GM10847 (cell line): ENCODE results near the gene ING3.

ENCODE experiments used
- POLR2A ChIP-seq: IDR thresholded peaks from 2 replicates; pipeline ENCODE4 v1.6.1; 2011; ENCODE audit not compliant: insufficient read length; ENCODE audit errors: extremely low read depth

The ING3 gene

GRCh38 chr7:120979765-120980499 is 29.4 kb downstream of the ING3 start:
- TF ChIP-seq POLR2A, result no peak

GRCh38 chr7:120981117-120981516 is 30.5 kb downstream of the ING3 start:
- no peak for TF ChIP-seq POLR2A

DNA sequence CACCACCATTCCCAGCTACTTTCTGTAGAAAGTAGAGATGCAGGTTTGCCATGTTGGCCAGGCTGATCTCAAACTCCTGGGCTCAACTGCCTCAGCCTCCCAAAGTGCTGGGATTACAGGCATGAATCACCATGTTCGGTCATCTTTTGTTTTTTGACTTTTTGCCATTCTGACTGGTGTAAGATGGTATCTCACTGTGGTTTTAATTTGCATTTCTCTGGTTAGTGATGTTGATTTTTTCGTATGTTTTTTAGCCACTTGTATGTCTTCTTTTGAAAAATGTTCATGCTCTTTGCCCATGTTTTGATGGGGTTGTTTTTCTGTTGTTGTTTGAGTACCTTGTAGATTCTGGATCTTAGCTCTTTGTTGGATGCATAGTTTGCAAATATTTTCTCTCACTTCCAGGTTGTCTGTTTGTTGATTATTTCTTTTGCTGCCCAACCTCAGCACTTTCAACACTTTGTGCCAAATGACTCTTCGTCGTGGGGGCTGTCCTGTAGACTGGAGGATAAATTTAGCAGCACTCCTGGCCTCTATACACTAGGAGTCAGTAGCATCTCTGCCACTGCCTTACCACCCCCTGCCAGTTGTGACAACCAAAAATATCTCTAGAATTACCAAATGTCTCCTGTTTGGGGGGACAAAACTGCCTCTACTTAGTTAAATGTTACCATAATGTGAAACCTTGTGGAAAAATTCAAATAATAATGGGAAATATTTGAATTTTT is 31.5 kb downstream of the ING3 start:
- TF ChIP-seq POLR2A, result no peak

GRCh38 chr7:120984406-120984805 is 33.8 kb downstream of the ING3 start:
- TF ChIP-seq POLR2A, result no peak

GRCh38 chr7:120985130-120985758 is 34.7 kb downstream of the ING3 start:
- no peak for TF ChIP-seq POLR2A

- no peak for TF ChIP-seq POLR2A
These were observed 35.3 kb downstream of the ING3 start for GRCh38 chr7:120985839-120986238.

DNA sequence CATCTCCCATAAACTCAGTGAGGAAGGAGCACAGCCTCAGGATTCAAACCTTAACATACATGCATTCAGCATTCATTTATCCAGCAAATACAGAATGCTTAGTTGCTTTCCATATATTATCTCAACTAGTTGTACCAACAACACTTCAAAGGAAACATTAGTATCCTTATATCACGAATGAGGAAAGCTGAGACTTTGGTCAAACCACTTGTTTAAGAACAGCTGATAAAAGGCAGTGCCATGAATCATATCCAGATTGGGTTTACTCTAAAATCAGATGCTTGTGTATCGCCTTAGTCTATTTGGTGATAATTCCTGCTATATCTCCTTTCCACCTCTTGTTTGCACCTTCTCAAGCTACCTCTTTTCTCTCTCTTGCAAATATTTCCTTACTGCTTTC is 36.1 kb downstream of the ING3 start:
- no peak for TF ChIP-seq POLR2A

GRCh38 chr7:120987280-120987679 is 36.7 kb downstream of the ING3 start:
- no peak for TF ChIP-seq POLR2A

DNA sequence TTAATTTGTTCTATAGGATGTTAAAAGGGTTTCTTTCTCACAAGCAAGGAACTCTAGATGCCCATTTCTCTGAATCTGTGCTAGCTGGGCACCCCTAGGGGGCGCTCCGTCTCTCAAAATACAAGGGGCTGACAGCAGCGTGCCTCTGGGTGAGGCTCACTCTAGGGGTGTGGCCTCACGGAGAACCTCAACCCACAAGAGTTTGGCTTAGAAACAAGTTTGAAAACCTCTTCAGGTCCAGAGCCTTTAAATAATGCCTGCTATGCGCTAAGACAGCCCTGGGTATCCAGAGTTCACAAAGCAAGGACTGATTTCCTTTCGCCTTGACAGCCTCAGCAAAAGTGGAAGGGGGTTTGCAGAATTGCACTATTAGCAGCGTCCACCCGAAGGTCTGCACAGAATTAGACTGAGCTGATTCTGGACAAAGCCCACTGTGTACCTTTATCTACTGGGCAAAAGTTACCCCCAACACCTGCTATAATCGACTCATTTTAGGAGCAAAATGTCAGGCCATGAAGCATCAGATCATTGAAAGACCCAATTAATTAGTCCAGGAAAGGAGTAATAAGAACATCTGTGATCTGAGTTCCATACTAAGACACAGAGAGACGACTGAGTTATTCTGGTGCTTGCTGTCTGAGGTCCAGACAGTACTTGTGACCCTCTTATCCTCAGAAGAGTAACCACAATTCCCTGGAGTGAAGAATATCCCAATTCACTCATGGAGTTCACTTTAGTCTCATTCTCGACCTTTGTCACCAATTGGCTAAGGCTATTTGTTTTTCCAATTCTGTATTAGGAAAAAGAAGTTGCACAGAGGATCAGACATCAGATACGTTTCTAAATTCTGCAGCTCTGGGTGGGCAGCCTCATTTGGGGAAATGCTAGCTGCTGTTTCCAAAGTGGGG is 37.4 kb downstream of the ING3 start:
- no peak for TF ChIP-seq POLR2A

- no peak for TF ChIP-seq POLR2A
These were observed 38.1 kb downstream of the ING3 start, which contains the start of gene CPED1 for GRCh38 chr7:120988591-120989256. CPED1 (plus strand) TSS chr7:120988711; CDS start chr7:120989622, 911 bp downstream.

DNA sequence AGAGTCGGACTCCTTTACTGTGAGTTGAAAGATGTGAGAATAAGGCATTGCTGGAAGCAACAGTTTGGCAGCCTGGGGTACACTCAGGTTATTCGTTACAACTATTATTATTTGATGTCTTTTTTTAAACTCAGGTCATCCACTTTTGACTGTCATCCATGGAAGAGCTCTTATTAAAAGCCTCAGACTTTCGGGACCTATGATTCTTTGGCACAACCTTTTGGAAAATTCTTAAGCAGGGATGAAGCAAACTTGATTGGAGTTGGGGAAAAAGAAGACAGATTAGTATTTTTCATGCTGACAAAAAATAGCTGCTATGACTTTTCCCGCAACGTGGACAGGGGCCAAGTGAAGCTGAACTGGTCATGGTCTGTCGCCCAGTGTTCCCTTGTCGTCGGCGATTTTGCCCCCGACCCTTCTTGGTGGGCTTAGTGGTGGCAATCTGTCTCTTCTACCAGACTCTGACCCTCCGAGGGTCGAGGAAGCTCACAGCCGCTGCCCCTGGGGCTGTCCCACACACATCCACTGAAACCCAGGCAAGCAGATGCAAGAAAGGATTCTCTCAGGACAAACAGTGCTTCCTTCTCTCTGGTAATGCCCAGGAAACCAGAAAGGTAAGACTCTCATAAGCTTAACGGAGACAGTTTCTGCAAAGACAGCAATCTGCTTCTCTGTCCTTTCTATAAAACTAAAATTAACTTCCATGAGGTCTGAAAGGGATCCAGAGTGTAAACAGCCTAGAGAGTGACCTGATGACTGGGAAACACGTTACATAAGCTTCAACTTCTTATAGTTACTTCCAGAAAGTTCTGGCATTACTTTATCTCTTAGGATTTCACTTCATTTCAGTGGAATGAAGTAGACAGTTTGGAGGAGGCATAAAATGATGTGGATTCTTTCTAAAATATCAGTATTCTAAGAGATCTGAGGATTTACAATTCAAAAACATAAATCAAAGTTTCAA is 39.0 kb downstream of the ING3 start:
- TF ChIP-seq POLR2A, result no peak

- TF ChIP-seq POLR2A, result no peak
These were observed 40.0 kb downstream of the ING3 start for GRCh38 chr7:120990468-120991118.

- TF ChIP-seq POLR2A, result no peak
These were observed 40.6 kb downstream of the ING3 start for GRCh38 chr7:120991161-120991560.

GRCh38 chr7:120991581-120991980 is 41.0 kb downstream of the ING3 start:
- no peak for TF ChIP-seq POLR2A
